Activated T-cell treated with anti-CD3 and anti-CD28 coated beads, Interleukin-2, amount 50 U/mL, for 4 hours (primary cell): Measurements from ENCODE around the gene LRP6. TPM values are rescaled to one million over a fixed set of nuclear protein-coding genes. Genes with fewer than 3 reads are reported as not detected.
"Not testable (repeated sequence)": the region's sequence is repeated elsewhere in the genome, so short reads cannot be mapped to it uniquely, and the experiment has no call there.

Experiments
- ATAC-seq, 2 donors: fragments of 200-7000 bp; cut with Tn5 transposase; one replicate each; pipeline ENCODE4 v1.10.0; 2021
- DNase-seq: peaks from one replicate; pipeline ENCODE4 v3.0.0-alpha.2; 2020
- H3K27me3 Mint-ChIP-seq: one replicate; pipeline ENCODE4 v1.8.0; 2021; ENCODE audit warnings: low read depth, mixed read lengths
- H3K36me3 Mint-ChIP-seq: one replicate; pipeline ENCODE4 v1.8.0; 2022; ENCODE audit warnings: mixed read lengths; ENCODE audit not compliant: insufficient read depth
- H3K4me1 Mint-ChIP-seq: one replicate; pipeline ENCODE4 v1.8.0; 2021; ENCODE audit warnings: low read depth, mixed read lengths
- H3K4me3 Mint-ChIP-seq: one replicate; pipeline ENCODE4 v1.8.0; 2021; ENCODE audit warnings: mild to moderate bottlenecking, moderate library complexity, mixed read lengths
- H3K9me3 Mint-ChIP-seq: one replicate; pipeline ENCODE4 v1.8.0; 2021; ENCODE audit warnings: mixed read lengths
- total RNA-seq, 3 donors: library from RNA; stranded (reverse); gene quantifications; one replicate each; pipeline ENCODE4 v1.2.1, GENCODE V29; 2021

The LRP6 gene
- total RNA-seq, 3 donors from 2014 or later: 4.8 to 8.0 (median 7.9) TPM

GRCh38 chr12:12159988-12160387 lies 106.9 kb downstream of the LRP6 start:
- no peak for ATAC-seq
- H3K4me1 Mint-ChIP-seq: no peaks in the 10 kb centered on the region

GRCh38 chr12:12158858-12159257 lies 108.0 kb downstream of the LRP6 start:
- peaks cover 7% of the 10 kb centered on the region for H3K36me3 Mint-ChIP-seq
- no peaks in the 10 kb centered on the region for H3K4me1 Mint-ChIP-seq
- no peaks in the 10 kb centered on the region for H3K9me3 Mint-ChIP-seq
- H3K27me3 Mint-ChIP-seq: peaks cover 2% of the 10 kb centered on the region
- DNase-seq: no peak
- H3K4me3 Mint-ChIP-seq: no peak overlapping the region
- no peak for ATAC-seq

More at GRCh38 chr12:12159988-12160387, 106.9 kb downstream of the LRP6 start:
- no peak for DNase-seq
- H3K4me3 Mint-ChIP-seq: no peak overlapping the region
- H3K36me3 Mint-ChIP-seq: peaks cover 6% of the 10 kb centered on the region
- no peaks in the 10 kb centered on the region for H3K9me3 Mint-ChIP-seq
- peaks cover 2% of the 10 kb centered on the region for H3K27me3 Mint-ChIP-seq

GRCh38 chr12:12157424-12157823 lies 109.4 kb downstream of the LRP6 start:
- no peak for ATAC-seq
- H3K4me3 Mint-ChIP-seq: no peak overlapping the region
- H3K4me1 Mint-ChIP-seq: no peaks in the 10 kb centered on the region
- no peaks in the 10 kb centered on the region for H3K9me3 Mint-ChIP-seq
- H3K36me3 Mint-ChIP-seq: peaks cover 7% of the 10 kb centered on the region
- no peak for DNase-seq
- H3K27me3 Mint-ChIP-seq: no peaks in the 10 kb centered on the region

GRCh38 chr12:12156828-12157227 lies 110.0 kb downstream of the LRP6 start:
- H3K4me3 Mint-ChIP-seq: no peak overlapping the region
- DNase-seq (no peak), ATAC-seq (no peak)
- no peaks in the 10 kb centered on the region for H3K9me3 Mint-ChIP-seq
- peaks cover 6% of the 10 kb centered on the region for H3K36me3 Mint-ChIP-seq
- no peaks in the 10 kb centered on the region for H3K4me1 Mint-ChIP-seq
- no peaks in the 10 kb centered on the region for H3K27me3 Mint-ChIP-seq

- no peaks in the 10 kb centered on the region for H3K4me1 Mint-ChIP-seq
- H3K27me3 Mint-ChIP-seq: no peaks in the 10 kb centered on the region
- ATAC-seq (no peak), DNase-seq (no peak)
- peaks cover 6% of the 10 kb centered on the region for H3K36me3 Mint-ChIP-seq
- no peaks in the 10 kb centered on the region for H3K9me3 Mint-ChIP-seq
- no peak overlapping the region for H3K4me3 Mint-ChIP-seq
These were observed 110.7 kb downstream of the LRP6 start for GRCh38 chr12:12156116-12156515.

DNA sequence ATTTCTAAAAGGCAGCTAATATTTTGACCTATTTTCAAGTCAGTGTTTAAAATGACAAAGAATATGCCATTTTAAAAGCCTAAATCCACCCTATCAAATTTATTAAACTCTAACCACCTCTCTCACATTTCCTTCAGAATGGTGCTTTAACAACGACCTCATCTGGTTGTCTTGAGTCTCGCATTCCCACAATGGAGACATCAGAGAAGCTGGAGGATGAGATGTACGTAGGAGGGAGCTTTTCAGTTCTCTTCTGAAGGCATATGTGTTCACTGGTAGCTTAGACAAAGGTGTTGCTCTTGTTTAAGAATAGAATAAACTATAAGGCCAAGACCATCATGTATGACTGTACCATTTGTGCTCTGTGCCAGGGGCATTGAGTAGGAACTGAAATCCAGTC lies 113.2 kb downstream of the LRP6 start:
- Mint-ChIP-seq H3K4me1 (no peaks in the 10 kb centered on the region), H3K9me3 (no peaks in the 10 kb centered on the region), H3K36me3 (peaks cover 4% of the 10 kb centered on the region), H3K27me3 (no peaks in the 10 kb centered on the region), H3K4me3 (no peak overlapping the region)
- DNase-seq: no peak
- ATAC-seq: no peak

DNA sequence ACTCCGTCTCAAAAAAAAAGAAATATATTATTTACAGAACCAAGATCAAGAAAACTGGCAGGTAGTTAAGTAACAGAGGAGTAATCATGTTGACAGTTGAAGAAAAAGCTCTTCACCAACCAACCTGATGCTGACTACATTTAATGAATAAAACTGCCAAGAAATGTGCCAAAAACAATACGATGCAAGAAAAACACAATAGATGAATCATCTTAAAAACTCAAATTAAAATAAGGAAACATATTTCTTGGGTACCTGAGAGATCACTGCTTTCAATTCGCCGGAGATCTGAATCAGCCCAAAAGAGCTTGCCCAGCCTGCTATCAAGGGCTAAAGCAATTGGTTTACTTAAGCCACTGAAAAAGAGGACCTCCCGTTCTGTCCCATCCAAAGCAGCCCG lies 119.7 kb downstream of the LRP6 start:
- no peak overlapping the region for H3K4me3 Mint-ChIP-seq
- no peaks in the 10 kb centered on the region for H3K4me1 Mint-ChIP-seq
- H3K36me3 Mint-ChIP-seq: peaks cover 7% of the 10 kb centered on the region
- no peaks in the 10 kb centered on the region for H3K9me3 Mint-ChIP-seq
- no peak for ATAC-seq
- no peak for DNase-seq
- H3K27me3 Mint-ChIP-seq: no peaks in the 10 kb centered on the region

DNA sequence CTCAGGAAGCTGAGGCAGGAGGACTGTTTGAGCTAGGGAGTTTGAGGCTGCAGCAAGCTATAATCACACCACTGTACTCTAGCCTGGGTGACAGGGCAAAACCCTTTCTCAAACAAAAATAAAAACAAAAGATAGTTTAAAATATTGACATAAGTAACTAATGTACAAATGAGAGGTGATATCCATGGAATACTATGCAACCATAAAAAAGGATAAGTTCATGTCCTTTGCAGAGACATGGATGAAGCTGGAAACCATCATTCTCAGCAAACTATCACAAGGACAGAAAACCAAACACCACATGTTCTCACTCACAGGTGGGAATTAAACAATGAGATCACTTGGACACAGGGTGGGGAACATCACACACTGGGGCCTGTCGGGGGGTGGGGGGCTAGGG lies 122.3 kb downstream of the LRP6 start:
- ATAC-seq, DNase-seq, H3K4me3 Mint-ChIP-seq, H3K36me3 Mint-ChIP-seq, H3K27me3 Mint-ChIP-seq, H3K9me3 Mint-ChIP-seq, H3K4me1 Mint-ChIP-seq: not testable (repeated sequence)

- no peak for DNase-seq
- H3K27me3 Mint-ChIP-seq: peaks cover 2% of the 10 kb centered on the region
- no peak for ATAC-seq
- H3K4me3 Mint-ChIP-seq: no peak overlapping the region
- H3K4me1 Mint-ChIP-seq: no peaks in the 10 kb centered on the region
- no peaks in the 10 kb centered on the region for H3K9me3 Mint-ChIP-seq
- H3K36me3 Mint-ChIP-seq: peaks cover 4% of the 10 kb centered on the region
These were observed 125.8 kb downstream of the LRP6 start for GRCh38 chr12:12141000-12141399.

DNA sequence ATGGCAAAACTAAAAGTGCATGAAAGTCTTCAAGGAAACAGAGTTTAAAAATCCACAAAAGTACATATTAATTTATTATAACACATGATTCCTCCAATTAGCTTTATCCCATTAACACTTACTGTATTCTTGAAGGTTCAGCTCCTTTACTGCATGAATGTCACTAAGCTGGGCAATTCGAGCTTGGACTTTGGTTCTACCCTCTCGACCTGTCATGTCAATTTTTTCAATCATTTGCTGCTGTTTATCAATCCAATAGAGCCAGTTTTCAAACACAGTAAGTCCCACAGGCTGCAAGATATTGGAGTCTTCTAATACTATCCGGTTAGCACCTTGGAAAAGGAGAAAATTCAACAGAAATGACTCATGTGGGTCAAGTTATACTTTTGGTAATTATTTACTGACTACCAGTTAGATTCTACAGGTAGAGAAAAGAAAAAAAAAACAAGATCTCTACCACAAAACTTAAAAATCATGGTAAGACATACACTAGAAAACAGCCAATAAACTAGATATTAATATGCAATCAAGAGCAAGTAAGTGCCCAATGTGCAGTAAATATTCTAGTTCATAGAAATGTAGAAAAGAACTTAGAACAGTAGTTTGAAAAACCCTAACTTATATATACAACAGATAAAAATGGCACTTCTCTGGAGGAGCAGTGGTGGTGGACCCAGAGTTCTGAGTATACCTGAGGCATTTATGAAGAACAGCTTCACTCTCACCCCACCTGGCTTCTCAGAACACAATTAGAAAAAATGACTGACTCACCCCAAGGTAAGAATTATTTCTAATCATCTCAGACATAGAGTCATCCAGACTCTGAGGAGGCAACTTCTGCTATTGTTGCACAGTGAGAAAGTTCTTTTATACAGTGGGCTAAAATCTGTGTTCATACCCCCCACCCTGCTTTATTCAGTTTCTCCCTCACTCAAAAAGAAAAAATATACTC lies 128.4 kb downstream of the LRP6 start:
- Mint-ChIP-seq H3K4me3 (no peak overlapping the region), H3K4me1 (no peaks in the 10 kb centered on the region), H3K36me3 (peaks cover 4% of the 10 kb centered on the region), H3K9me3 (no peaks in the 10 kb centered on the region), H3K27me3 (peaks cover 6% of the 10 kb centered on the region)
- DNase-seq (no peak), ATAC-seq (no peak)

- Mint-ChIP-seq H3K27me3 (peaks cover 5% of the 10 kb centered on the region), H3K4me3 (no peak overlapping the region)
- ATAC-seq: no peak
These were observed 133.1 kb downstream of the LRP6 start for GRCh38 chr12:12133785-12134184.

DNA sequence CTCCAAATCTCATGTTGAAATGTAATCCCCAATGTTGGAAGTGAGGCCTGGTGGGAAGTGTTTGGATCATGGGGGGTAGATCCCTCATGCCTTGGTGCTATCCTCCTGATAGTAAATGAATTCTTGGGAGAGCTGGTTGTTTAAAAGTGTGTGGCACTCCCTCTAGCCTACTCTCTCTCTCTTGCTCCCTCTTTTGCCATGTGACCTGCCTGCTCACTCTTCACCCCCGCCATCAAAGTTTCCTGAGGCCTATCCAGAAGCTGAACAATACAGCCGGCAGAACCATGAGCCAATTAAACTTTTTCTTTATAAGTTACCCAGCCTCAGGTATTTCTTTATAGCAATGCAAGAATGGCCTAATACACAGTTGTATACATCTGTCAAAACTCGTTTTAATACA lies 133.6 kb downstream of the LRP6 start:
- Mint-ChIP-seq H3K4me1 (no peaks in the 10 kb centered on the region), H3K9me3 (no peaks in the 10 kb centered on the region), H3K4me3 (no peak overlapping the region), H3K36me3 (peaks cover 7% of the 10 kb centered on the region), H3K27me3 (peaks cover 5% of the 10 kb centered on the region)
- ATAC-seq: no peak
- DNase-seq: no peak

More at GRCh38 chr12:12133785-12134184, 133.1 kb downstream of the LRP6 start:
- Mint-ChIP-seq H3K36me3 (peaks cover 7% of the 10 kb centered on the region), H3K9me3 (no peaks in the 10 kb centered on the region), H3K4me1 (no peaks in the 10 kb centered on the region)
- no peak for DNase-seq

DNA sequence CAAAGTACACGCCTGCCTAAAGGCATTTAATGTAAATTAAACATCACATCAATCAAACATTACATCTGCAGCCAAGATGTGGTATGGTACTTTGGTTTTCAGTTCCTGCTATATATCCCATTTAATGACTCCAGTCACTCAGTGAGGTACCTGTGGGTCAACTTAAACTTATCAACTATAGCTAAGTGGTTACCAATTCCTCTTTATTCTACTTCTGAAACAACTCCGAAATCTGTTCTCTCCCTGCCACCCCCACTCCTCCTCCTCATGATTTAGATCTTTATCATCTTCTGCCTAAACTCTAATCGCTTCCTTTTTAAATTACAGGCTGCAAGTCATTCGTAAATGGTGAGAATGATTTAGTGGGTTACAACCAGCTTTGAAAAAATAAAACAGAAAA lies 138.2 kb downstream of the LRP6 start:
- Mint-ChIP-seq H3K4me1 (no peaks in the 10 kb centered on the region), H3K36me3 (peaks cover 13% of the 10 kb centered on the region), H3K4me3 (no peak overlapping the region), H3K9me3 (no peaks in the 10 kb centered on the region), H3K27me3 (peaks cover 2% of the 10 kb centered on the region)
- DNase-seq: no peak
- no peak for ATAC-seq

- no peak for ATAC-seq
- no peaks in the 10 kb centered on the region for H3K9me3 Mint-ChIP-seq
- peaks cover 17% of the 10 kb centered on the region for H3K36me3 Mint-ChIP-seq
- H3K4me3 Mint-ChIP-seq: no peak overlapping the region
- no peaks in the 10 kb centered on the region for H3K4me1 Mint-ChIP-seq
- no peak for DNase-seq
- peaks cover 2% of the 10 kb centered on the region for H3K27me3 Mint-ChIP-seq
These were observed 139.5 kb downstream of the LRP6 start for GRCh38 chr12:12127304-12127703.

GRCh38 chr12:12126551-12126950 lies 140.3 kb downstream of the LRP6 start:
- ATAC-seq (no peak), DNase-seq (no peak)
- H3K4me1 Mint-ChIP-seq: no peaks in the 10 kb centered on the region
- no peak overlapping the region for H3K4me3 Mint-ChIP-seq
- H3K27me3 Mint-ChIP-seq: peaks cover 2% of the 10 kb centered on the region
- no peaks in the 10 kb centered on the region for H3K9me3 Mint-ChIP-seq
- H3K36me3 Mint-ChIP-seq: peaks cover 17% of the 10 kb centered on the region
